PC-9 (cell line): ENCODE data around the gene ANK2. TPM values are rescaled to one million over a fixed set of nuclear protein-coding genes. Genes with fewer than 3 reads are reported as not detected.

Source experiments
- BruUV-seq: library from RNA; stranded (reverse); fragments of 400-500 nt; replicated peaks from 2 replicates; lab custom pipeline; 2021; lab: Mats Ljungman, UMichigan
- CTCF ChIA-PET: fragments of 300-600 bp; sonication (Branson Sonifier 250); formaldehyde crosslinking; loops from one replicate; lab custom pipeline; 2022; ENCODE audit warnings: antibody characterized with exemption; lab: Charles Lee
- POLR2A ChIA-PET: fragments of 300-600 bp; sonication (Branson Sonifier 250); formaldehyde crosslinking; loops from one replicate; lab custom pipeline; 2022; ENCODE audit warnings: antibody characterized with exemption; ENCODE audit not compliant: unreplicated experiment; lab: Charles Lee
- DNase-seq, 2 experiments: peaks; one replicate each; pipeline versions ENCODE4 v3.0.0 to v3.0.0-alpha.2; 2015 to 2022; ENCODE audit warnings: mixed read lengths in 1 of 2
- H2AFZ ChIP-seq: fragments of 200-600 bp; sonication (generic); 2 replicates; pipeline ENCODE4 v1.8.1; 2017; ENCODE audit warnings: antibody characterized with exemption
- H3F3A ChIP-seq: fragments of 200-600 bp; sonication (generic); 2 replicates; pipeline ENCODE4 v1.8.1; 2017; ENCODE audit warnings: antibody characterized with exemption, mild to moderate bottlenecking, low read depth; ENCODE audit not compliant: insufficient read depth
- H3K27ac ChIP-seq: fragments of 200-600 bp; sonication (generic); 2 replicates; pipeline ENCODE4 v1.6.1; 2016; ENCODE audit warnings: mixed run types
- H3K27me3 ChIP-seq: fragments of 200-600 bp; sonication (generic); 2 replicates; pipeline ENCODE4 v1.6.1; 2016; ENCODE audit warnings: low read depth, mixed run types; ENCODE audit not compliant: insufficient read depth
- H3K36me3 ChIP-seq: fragments of 200-600 bp; sonication (generic); 2 replicates; pipeline ENCODE4 v1.6.1; 2016; ENCODE audit warnings: low read depth, mixed run types
- H3K4me1 ChIP-seq: fragments of 200-600 bp; sonication (generic); replicated peaks from 2 replicates; pipeline ENCODE4 v1.6.1; 2016; ENCODE audit warnings: mixed run types; ENCODE audit not compliant: insufficient read depth
- H3K4me2 ChIP-seq: fragments of 200-600 bp; sonication (generic); 2 replicates; pipeline ENCODE4 v1.6.1; 2017; ENCODE audit warnings: mixed run types
- H3K4me3 ChIP-seq: fragments of 200-600 bp; sonication (generic); 2 replicates; pipeline ENCODE4 v1.6.1; 2016; ENCODE audit warnings: mixed run types
- H3K79me2 ChIP-seq: fragments of 200-600 bp; sonication (generic); 2 replicates; pipeline ENCODE4 v1.6.1; 2017; ENCODE audit warnings: low read depth, mixed run types
- H3K9me2 ChIP-seq: fragments of 200-600 bp; sonication (generic); 2 replicates; pipeline ENCODE4 v1.8.1; 2017; ENCODE audit warnings: mild to moderate bottlenecking; ENCODE audit not compliant: insufficient read depth
- H3K9me3 ChIP-seq: fragments of 200-600 bp; sonication (generic); 2 replicates; pipeline ENCODE4 v1.8.1; 2016; ENCODE audit warnings: low read depth; ENCODE audit not compliant: insufficient read depth
- H4K20me1 ChIP-seq: fragments of 200-600 bp; sonication (generic); 2 replicates; pipeline ENCODE4 v1.8.1; 2017; ENCODE audit not compliant: insufficient read depth
- CTCF ChIP-seq: fragments of 200-600 bp; sonication (generic); conservative IDR thresholded peaks from 2 replicates; pipeline ENCODE4 v1.6.1; 2017; ENCODE audit warnings: mixed run types, antibody characterized with exemption, mild to moderate bottlenecking, moderate library complexity
- EZH2 ChIP-seq: fragments of 200-600 bp; sonication (generic); IDR thresholded peaks from 2 replicates; pipeline ENCODE4 v1.8.0; 2017; ENCODE audit warnings: antibody characterized with exemption, low read depth
- intact Hi-C: fragments of 100-400 bp; cut with micrococcal nuclease; formaldehyde crosslinking; loops from one replicate; pipeline ENCODE4 v1.10.0; 2022; ENCODE audit not compliant: unreplicated experiment
- total RNA-seq: library from RNA; stranded (reverse); gene quantifications from 2 replicates; pipeline ENCODE4 v1.2.3, GENCODE V29; 2021

Gene ANK2
- total RNA-seq, 1 experiment from 2014 or later, result 0.61 TPM

GRCh38 chr4:113050371-113050755 lies 910 bp downstream of the ANK2 start:
- ChIA-PET CTCF (no interaction called here), POLR2A (no interaction called here)
- H4K20me1 ChIP-seq, result no peaks in the 10 kb centered on the region
- H3K4me2 ChIP-seq, result no peak overlapping the region
- no peaks in the 10 kb centered on the region for H3F3A ChIP-seq
- DNase-seq, result no peak
- H3K9me2 ChIP-seq, result no peaks in the 10 kb centered on the region
- TF ChIP-seq CTCF (no peak), EZH2 (no peak)
- no peak overlapping the region for H3K27ac ChIP-seq
- H3K9me3 ChIP-seq, result no peaks in the 10 kb centered on the region
- no peaks in the 10 kb centered on the region for H3K79me2 ChIP-seq
- H2AFZ ChIP-seq, result no peak overlapping the region
- intact Hi-C loops, result no loop called here
- no peaks in the 10 kb centered on the region for H3K4me1 ChIP-seq
- no TSS peak for BruUV-seq
- no peak overlapping the region for H3K4me3 ChIP-seq
- H3K27me3 ChIP-seq, result no peaks in the 10 kb centered on the region
- no peaks in the 10 kb centered on the region for H3K36me3 ChIP-seq

GRCh38 chr4:113050837-113051236 lies 1.4 kb downstream of the ANK2 start:
- H3F3A ChIP-seq, result no peaks in the 10 kb centered on the region
- H3K79me2 ChIP-seq, result no peaks in the 10 kb centered on the region
- H3K27me3 ChIP-seq, result no peaks in the 10 kb centered on the region
- H3K9me3 ChIP-seq, result no peaks in the 10 kb centered on the region
- ChIA-PET CTCF (no interaction called here), POLR2A (no interaction called here)
- H3K4me3 ChIP-seq, result no peak overlapping the region
- H4K20me1 ChIP-seq, result no peaks in the 10 kb centered on the region
- intact Hi-C loops, result no loop called here
- H3K27ac ChIP-seq, result no peak overlapping the region
- TF ChIP-seq CTCF (no peak), EZH2 (no peak)
- BruUV-seq, result no TSS peak
- H2AFZ ChIP-seq, result no peak overlapping the region
- no peak overlapping the region for H3K4me2 ChIP-seq
- no peaks in the 10 kb centered on the region for H3K4me1 ChIP-seq
- DNase-seq, result no peak
- H3K36me3 ChIP-seq, result no peaks in the 10 kb centered on the region
- no peaks in the 10 kb centered on the region for H3K9me2 ChIP-seq

- Histone ChIP-seq H2AFZ (no peak overlapping the region), H3K4me1 (no peaks in the 10 kb centered on the region), H4K20me1 (no peaks in the 10 kb centered on the region), H3K9me2 (no peaks in the 10 kb centered on the region), H3K36me3 (no peaks in the 10 kb centered on the region), H3K9me3 (no peaks in the 10 kb centered on the region), H3K4me3 (no peak overlapping the region), H3K27me3 (no peaks in the 10 kb centered on the region), H3K4me2 (no peak overlapping the region), H3F3A (no peaks in the 10 kb centered on the region), H3K79me2 (no peaks in the 10 kb centered on the region), H3K27ac (no peak overlapping the region)
- POLR2A ChIA-PET, result no interaction called here
- intact Hi-C loops, result no loop called here
- no TSS peak for BruUV-seq
- TF ChIP-seq CTCF (no peak), EZH2 (no peak)
- DNase-seq, result no peak
- CTCF ChIA-PET, result no interaction called here
These were observed 1.9 kb downstream of the ANK2 start for GRCh38 chr4:113051361-113051760.
